A673 (cell line): ENCODE measurements around the gene ARPP21. TPM values are rescaled to one million over a fixed set of nuclear protein-coding genes. Genes with fewer than 3 reads are reported as not detected.

Experiments
- BruUV-seq: library from RNA; stranded (reverse); fragments of 400-500 nt; replicated peaks from 2 replicates; lab custom pipeline; 2021; lab: Mats Ljungman, UMichigan
- CTCF ChIA-PET: fragments of 300-600 bp; sonication (Branson Sonifier 250); formaldehyde crosslinking; loops from one replicate; lab custom pipeline; 2022; ENCODE audit warnings: antibody characterized with exemption; lab: Charles Lee
- POLR2A ChIA-PET: fragments of 300-600 bp; sonication (Branson Sonifier 250); formaldehyde crosslinking; loops from one replicate; lab custom pipeline; 2022; ENCODE audit warnings: antibody characterized with exemption; ENCODE audit not compliant: low non-redundant PET; lab: Charles Lee
- DNase-seq: peaks from one replicate; pipeline ENCODE4 v3.0.0-alpha.2; 2015; ENCODE audit warnings: low spot score
- H3K27ac ChIP-seq: fragments of 200-600 bp; sonication (generic); 2 replicates; pipeline ENCODE4 v1.5.1; 2016; ENCODE audit warnings: mixed run types, low read depth, mild to moderate bottlenecking, mixed read lengths, antibody characterized with exemption, low read length; ENCODE audit not compliant: poor library complexity, severe bottlenecking
- H3K27me3 ChIP-seq: fragments of 200-600 bp; sonication (generic); replicated peaks from 2 replicates; pipeline ENCODE4 v1.6.1; 2017; ENCODE audit warnings: mixed run types, low read depth, mild to moderate bottlenecking, mixed read lengths, antibody characterized with exemption, low read length; ENCODE audit not compliant: insufficient read depth, poor library complexity
- H3K36me3 ChIP-seq: fragments of 200-600 bp; sonication (generic); 2 replicates; pipeline ENCODE4 v1.6.1; 2016; ENCODE audit warnings: mixed run types, mild to moderate bottlenecking, mixed read lengths, antibody characterized with exemption, low read length; ENCODE audit not compliant: insufficient read depth, poor library complexity, severe bottlenecking
- H3K4me1 ChIP-seq: fragments of 200-600 bp; sonication (generic); 2 replicates; pipeline ENCODE4 v1.6.1; 2017; ENCODE audit warnings: mixed run types, mild to moderate bottlenecking, mixed read lengths, antibody characterized with exemption, low read length; ENCODE audit not compliant: insufficient read depth, poor library complexity, severe bottlenecking
- H3K4me3 ChIP-seq: fragments of 200-600 bp; sonication (generic); 2 replicates; pipeline ENCODE4 v1.5.1; 2016; ENCODE audit warnings: low read depth, mixed run types, mild to moderate bottlenecking, mixed read lengths, low read length; ENCODE audit not compliant: poor library complexity, severe bottlenecking
- H3K9me3 ChIP-seq: fragments of 200-600 bp; sonication (generic); 2 replicates; pipeline ENCODE4 v1.6.1; 2016; ENCODE audit warnings: mixed run types, low read depth, mild to moderate bottlenecking, mixed read lengths, antibody characterized with exemption, low read length; ENCODE audit not compliant: poor library complexity, severe bottlenecking
- CTCF ChIP-seq: fragments of 300-800, 200-600 bp; sonication (generic); conservative IDR thresholded peaks from 2 replicates; pipeline ENCODE4 v1.5.1; 2017; ENCODE audit warnings: low read depth, mild to moderate bottlenecking, antibody characterized with exemption, low read length, moderate library complexity, mixed read lengths
- EZH2 ChIP-seq: fragments of 200-600 bp; sonication (generic); IDR thresholded peaks from 2 replicates; pipeline ENCODE4 v1.6.1; 2017; ENCODE audit warnings: borderline replicate concordance, low read depth, mild to moderate bottlenecking, mixed read lengths, antibody characterized with exemption, low read length; ENCODE audit not compliant: poor library complexity, severe bottlenecking
- intact Hi-C: fragments of 100-400 bp; cut with micrococcal nuclease; formaldehyde crosslinking; loops from one replicate; pipeline ENCODE4 v1.10.0; 2022; ENCODE audit not compliant: unreplicated experiment
- total RNA-seq: library from RNA; stranded (reverse); gene quantifications from 2 replicates; pipeline ENCODE4 v1.2.3, GENCODE V29; 2021

Gene ARPP21
- total RNA-seq, 1 experiment from 2014 or later, result not detected

DNA sequence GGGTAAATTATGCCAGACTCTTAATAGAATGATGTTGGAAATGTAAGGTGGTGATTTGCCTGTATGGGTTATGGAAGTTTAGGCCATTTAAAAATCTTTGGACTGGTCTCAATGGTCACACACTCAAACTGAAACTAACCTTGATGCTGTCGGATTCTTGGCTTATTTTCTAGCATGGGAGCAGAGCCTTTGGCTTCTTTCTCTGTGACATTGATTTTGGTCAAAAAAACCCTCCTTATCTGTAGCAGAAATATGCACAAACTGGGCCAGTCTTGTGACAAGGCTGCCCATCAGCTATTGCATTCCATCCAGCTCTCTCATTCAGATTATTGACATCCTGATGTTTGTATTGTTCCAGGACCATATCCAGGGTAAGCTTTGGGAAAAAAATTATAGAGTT lies 35.9 kb downstream of the ARPP21 start:
- Histone ChIP-seq H3K27ac (no peak overlapping the region), H3K4me1 (peaks cover 6% of the 10 kb centered on the region), H3K27me3 (no peaks in the 10 kb centered on the region), H3K36me3 (no peaks in the 10 kb centered on the region), H3K4me3 (no peak overlapping the region), H3K9me3 (no peaks in the 10 kb centered on the region)
- TF ChIP-seq CTCF (no peak), EZH2 (no peak)
- BruUV-seq, result no TSS peak
- DNase-seq, result no peak
- POLR2A ChIA-PET, result no interaction called here
- intact Hi-C loops, result no loop called here
- CTCF ChIA-PET, result no interaction called here

DNA sequence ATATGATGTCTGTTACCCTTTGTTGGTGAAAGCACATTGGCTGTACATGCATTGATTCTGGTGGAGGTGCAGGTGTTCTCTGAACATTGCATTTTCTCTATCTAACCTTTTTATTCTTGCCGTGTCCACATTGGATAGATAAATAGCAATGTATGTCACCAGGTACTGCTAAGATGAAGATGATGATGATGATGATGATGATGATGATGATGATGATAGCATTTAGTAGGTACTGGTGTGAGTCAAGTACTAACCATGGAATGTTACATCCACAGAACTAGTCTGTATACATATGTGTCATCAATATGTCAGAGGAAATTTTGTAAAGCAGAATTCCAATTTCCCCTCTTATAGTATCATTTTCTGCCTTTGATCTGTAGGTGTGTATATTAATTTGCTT lies 36.3 kb downstream of the ARPP21 start:
- ChIA-PET CTCF (no interaction called here), POLR2A (no interaction called here)
- Histone ChIP-seq H3K36me3 (no peaks in the 10 kb centered on the region), H3K9me3 (no peaks in the 10 kb centered on the region), H3K27me3 (no peaks in the 10 kb centered on the region), H3K4me3 (no peak overlapping the region), H3K4me1 (peaks cover 10% of the 10 kb centered on the region), H3K27ac (no peak overlapping the region)
- TF ChIP-seq EZH2, result no peak
- TF ChIP-seq CTCF, result no peak
- no peak for DNase-seq
- intact Hi-C loops, result no loop called here
- no TSS peak for BruUV-seq

DNA sequence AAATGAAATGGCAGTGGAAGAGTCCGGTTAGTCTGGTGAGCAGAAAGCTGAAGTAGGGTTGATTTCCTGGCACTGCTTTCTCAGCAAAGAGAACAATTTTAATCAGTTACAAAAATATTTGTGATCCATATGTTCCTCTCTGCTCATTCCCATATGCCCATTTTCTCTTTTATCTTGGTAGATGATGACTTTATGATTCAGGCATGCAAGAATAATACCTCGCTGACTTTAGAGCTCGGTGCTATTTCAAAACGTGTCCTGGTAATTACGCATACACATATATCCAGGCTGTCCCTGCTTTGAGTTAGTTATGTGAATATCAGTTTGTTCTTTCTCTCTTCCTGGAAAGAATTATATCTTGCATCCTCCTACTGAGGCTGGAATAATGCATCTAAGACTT lies 38.5 kb downstream of the ARPP21 start:
- H3K27ac ChIP-seq, result no peak overlapping the region
- no peak for DNase-seq
- H3K36me3 ChIP-seq, result no peaks in the 10 kb centered on the region
- ChIA-PET CTCF (no interaction called here), POLR2A (no interaction called here)
- intact Hi-C loops, result no loop called here
- no peak overlapping the region for H3K4me3 ChIP-seq
- TF ChIP-seq CTCF (no peak), EZH2 (no peak)
- no TSS peak for BruUV-seq
- no peaks in the 10 kb centered on the region for H3K9me3 ChIP-seq
- H3K4me1 ChIP-seq, result peaks cover 16% of the 10 kb centered on the region
- H3K27me3 ChIP-seq, result no peaks in the 10 kb centered on the region
